Bronchial smooth muscle cell (primary cell): Measurements from ENCODE around the gene ZNF212. TPM values are rescaled to one million over a fixed set of nuclear protein-coding genes. Genes with fewer than 3 reads are reported as not detected.

Experiments used
- total RNA-seq: library from RNA; depleted of rRNA; stranded (reverse); fragments of >200 nt; gene quantifications from 2 replicates; pipeline ENCODE4 v1.2.1, GENCODE V29; 2014

The ZNF212 gene
- 3.3 and 4.6 TPM in 2 replicates for total RNA-seq

DNA sequence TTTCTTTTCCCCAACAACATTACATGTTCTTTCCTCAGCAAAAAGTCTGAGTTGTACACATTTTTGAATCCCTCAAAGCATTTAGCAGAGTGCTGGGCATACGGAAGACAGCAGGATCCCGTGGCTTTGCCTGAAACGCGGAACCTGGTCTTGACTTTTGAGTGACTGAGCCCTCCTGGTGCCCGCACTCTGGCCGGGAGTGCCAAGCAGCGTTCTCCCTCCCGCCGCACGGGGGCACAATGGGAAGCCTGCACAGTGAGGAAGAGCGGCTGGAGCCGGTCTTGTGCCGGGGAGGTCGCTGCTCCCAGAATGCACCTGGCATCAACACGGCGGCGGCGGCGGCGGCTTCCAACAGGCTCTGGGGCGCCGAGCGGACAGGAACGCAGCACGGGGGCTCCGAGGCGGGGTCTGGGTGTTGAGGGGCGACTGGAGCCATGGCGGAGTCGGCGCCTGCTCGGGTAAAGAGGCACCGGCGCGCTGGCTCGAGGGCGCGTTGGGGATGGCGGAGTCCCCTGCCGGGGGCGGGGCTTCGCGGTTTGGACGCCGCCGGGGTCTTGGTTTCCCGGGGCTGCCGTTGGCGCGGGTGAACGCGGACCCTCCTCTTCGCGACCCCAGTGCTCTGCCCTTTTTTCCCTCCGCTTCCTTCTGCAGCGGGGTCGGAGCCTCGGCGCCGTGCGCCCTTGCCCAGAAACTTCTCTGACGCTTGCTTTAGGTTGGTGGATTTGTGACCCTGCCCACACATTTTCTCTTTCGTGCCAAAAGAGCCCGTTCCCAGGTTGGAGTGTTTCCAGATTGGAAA, at the start of gene ZNF212:
TSS of gene ZNF212 (plus strand) at position 307 of the 799 bp plus-strand sequence. CDS start at position 435, 128 bp downstream.

DNA sequence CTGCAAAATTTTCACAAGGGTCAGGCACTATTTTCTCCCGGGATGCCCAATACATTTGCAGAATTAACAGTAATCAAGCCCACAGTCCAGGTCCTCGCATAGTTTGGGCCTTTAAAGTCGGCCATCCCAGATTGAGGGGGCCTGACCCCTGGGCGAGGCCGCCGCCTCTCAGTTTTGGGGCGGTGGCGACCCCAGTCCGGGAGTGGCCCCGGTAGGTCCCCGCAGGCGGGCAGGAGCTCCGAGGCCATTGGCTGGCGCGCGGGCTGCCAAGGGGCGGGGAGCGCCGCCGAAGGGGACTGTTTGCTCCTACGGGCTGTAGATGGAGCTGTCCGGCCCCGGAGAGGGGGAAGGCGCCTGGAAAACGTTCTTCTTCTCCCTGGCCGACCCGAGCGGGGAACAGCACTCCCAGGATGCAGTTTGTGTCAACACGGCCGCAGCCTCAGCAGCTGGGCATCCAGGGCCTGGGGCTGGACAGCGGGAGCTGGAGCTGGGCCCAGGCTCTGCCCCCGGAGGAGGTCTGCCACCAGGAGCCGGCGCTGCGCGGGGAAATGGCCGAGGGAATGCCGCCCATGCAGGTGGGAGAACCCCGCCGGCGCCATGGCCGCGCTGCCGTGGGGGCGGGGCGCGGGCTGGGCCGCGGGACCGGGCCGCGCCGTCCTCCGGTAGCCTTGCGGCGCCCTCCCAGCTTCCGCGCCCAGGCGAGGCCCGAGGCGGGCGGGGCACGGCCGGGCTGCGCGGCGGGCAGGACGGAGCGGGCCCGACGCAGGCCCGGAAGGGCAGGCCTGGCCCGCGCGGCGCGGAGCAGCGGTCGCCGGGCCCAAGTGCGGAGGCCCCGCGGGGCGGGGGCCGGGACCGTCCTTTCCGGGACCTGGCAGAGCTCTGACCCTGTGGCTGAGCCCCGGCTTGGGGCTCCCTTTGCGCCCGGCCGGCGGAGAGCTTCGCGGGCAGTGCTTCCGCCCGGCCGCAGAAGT, 44.0 kb upstream of the ZNF212 start, which contains the start of gene ZNF282:
TSS of gene ZNF282 (plus strand) at position 367 of the 971 bp plus-strand sequence. CDS start at position 411, 44 bp downstream.

DNA sequence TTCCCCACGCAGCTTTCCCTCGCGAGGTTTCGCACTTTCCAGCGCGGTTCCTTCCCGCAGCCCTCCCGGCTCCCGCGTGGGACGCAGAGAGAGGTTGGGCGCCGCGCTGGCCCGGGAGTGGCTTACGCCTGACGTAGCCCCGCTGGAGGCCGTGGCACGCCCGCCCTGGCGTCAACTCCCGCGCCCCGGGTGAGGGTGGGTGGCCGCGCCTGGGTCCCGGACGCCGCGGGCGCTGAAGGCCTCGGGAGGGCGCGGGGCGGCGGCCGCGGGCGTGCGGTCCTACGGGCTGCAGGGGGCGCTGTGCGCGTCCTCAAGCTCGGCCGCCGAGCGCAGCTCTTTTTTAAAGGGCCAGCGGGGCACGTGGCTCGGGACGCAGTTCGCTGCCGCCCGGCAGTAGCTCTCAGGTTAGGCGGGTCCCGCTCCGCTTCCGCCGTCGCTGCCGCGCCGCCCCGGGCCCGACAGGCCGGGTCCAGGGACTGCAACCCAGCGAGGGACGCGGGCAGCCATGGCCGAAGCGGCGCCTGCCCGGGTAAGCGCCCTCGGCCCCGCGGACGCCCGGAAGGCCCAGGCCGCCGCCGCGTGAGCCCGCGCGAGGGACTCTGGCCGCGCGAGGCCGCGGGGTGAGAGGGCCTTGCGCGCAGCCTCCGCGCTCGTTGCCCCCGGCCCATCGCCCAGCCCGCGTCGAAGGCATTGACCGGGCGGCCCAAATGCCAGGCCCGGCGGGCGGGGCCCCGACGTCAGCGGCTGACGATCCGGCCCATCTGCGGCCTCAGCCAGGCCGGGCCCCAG, 22.6 kb downstream of the ZNF212 start, which contains the start of gene ZNF783:
TSS of gene ZNF783 (plus strand) at position 368 of the 789 bp plus-strand sequence. CDS start at position 506, 138 bp downstream.

Other genes starting within 250 kb of the ZNF212 start
- gene PDIA4, start 211.1 kb upstream of the ZNF212 start, total RNA-seq = 222 and 241 TPM in 2 replicates
- 3.9 and 4.3 TPM in 2 replicates for gene ZNF786, start 148.9 kb upstream of the ZNF212 start, total RNA-seq
- gene ZNF425, start 113.3 kb upstream of the ZNF212 start, total RNA-seq = 6.3 and 6.5 TPM in 2 replicates
- 3.9 and 4.6 TPM in 2 replicates for gene ZNF398, start 92.2 kb upstream of the ZNF212 start, total RNA-seq
- 12.2 and 18.6 TPM in 2 replicates for gene ZNF282, start 44.1 kb upstream of the ZNF212 start, total RNA-seq
- 11.7 and 15.5 TPM in 2 replicates for gene ZNF783, start 22.5 kb downstream of the ZNF212 start, total RNA-seq
- 3.2 and 3.6 TPM in 2 replicates for gene ZNF777, start 221.4 kb downstream of the ZNF212 start, total RNA-seq